Epithelial cell of esophagus (primary cell): ENCODE results near the gene FSTL1.

Experiments
- DNase-seq: peaks from one replicate; pipeline ENCODE4 v3.0.0; 2010; ENCODE audit warnings: low read depth
- H3K4me3 ChIP-seq: 2 replicates; pipeline ENCODE4 v1.5.1; 2011; ENCODE audit warnings: mild to moderate bottlenecking, low read length, control low read depth
- TF ChIP-seq, protein P1 (sequence below): IDR thresholded peaks from 2 replicates; pipeline ENCODE4 v1.5.1; 2011; ENCODE audit warnings: low read depth, mild to moderate bottlenecking, low read length, control low read depth, inconsistent platforms; ENCODE audit not compliant: insufficient read depth; ENCODE audit errors: missing control alignments

Gene FSTL1

DNA sequence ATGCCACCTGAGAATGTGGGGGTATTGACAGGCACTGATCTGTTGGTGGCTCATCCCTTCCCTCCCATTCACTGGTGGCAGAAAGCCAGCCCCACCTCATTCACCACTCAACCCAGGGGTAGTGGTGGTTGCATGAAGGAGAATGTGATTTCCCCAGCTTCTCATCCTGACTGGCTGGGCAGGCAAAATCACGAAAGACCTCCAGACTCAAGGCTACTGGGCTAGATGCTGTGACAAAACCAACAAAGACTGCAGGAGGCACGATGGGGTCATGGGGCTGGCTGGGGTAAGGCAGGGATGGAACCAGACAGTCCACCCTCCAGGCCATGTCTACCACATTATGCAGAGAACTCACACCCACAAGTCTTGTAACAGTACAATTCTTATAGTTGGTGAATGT, 33.9 kb downstream of the FSTL1 start:
- TF ChIP-seq, protein P1, sequence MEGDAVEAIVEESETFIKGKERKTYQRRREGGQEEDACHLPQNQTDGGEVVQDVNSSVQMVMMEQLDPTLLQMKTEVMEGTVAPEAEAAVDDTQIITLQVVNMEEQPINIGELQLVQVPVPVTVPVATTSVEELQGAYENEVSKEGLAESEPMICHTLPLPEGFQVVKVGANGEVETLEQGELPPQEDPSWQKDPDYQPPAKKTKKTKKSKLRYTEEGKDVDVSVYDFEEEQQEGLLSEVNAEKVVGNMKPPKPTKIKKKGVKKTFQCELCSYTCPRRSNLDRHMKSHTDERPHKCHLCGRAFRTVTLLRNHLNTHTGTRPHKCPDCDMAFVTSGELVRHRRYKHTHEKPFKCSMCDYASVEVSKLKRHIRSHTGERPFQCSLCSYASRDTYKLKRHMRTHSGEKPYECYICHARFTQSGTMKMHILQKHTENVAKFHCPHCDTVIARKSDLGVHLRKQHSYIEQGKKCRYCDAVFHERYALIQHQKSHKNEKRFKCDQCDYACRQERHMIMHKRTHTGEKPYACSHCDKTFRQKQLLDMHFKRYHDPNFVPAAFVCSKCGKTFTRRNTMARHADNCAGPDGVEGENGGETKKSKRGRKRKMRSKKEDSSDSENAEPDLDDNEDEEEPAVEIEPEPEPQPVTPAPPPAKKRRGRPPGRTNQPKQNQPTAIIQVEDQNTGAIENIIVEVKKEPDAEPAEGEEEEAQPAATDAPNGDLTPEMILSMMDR = no peak
- peak overlapping the region; percentile 22 for H3K4me3 ChIP-seq
- no peak for DNase-seq

GRCh38 chr3:120415756-120416155, 35.0 kb downstream of the FSTL1 start:
- TF ChIP-seq, protein P1 = no peak
- no peak for DNase-seq
- no peak overlapping the region for H3K4me3 ChIP-seq

- no peak for DNase-seq
- no peak overlapping the region for H3K4me3 ChIP-seq
- TF ChIP-seq, protein P1 = no peak
Measured at GRCh38 chr3:120410541-120410940, 40.3 kb downstream of the FSTL1 start.

- TF ChIP-seq, protein P1 = no peak
- no peak overlapping the region for H3K4me3 ChIP-seq
- DNase-seq = no peak
Measured at GRCh38 chr3:120410116-120410515, 40.7 kb downstream of the FSTL1 start.

- no peak overlapping the region for H3K4me3 ChIP-seq
- TF ChIP-seq, protein P1 = no peak
Measured at GRCh38 chr3:120407508-120408287, 43.1 kb downstream of the FSTL1 start.

GRCh38 chr3:120404876-120405275, 45.9 kb downstream of the FSTL1 start:
- TF ChIP-seq, protein P1 = no peak

More at GRCh38 chr3:120407508-120408287, 43.1 kb downstream of the FSTL1 start:
- no peak for DNase-seq

GRCh38 chr3:120402257-120402656, 48.5 kb downstream of the FSTL1 start:
- no peak for DNase-seq
- no peak overlapping the region for H3K4me3 ChIP-seq
- TF ChIP-seq, protein P1 = no peak

More at GRCh38 chr3:120404876-120405275, 45.9 kb downstream of the FSTL1 start:
- no peak overlapping the region for H3K4me3 ChIP-seq
- no peak for DNase-seq
